HepG2 (cell line): Measurements from ENCODE around the gene DNAJC9. TPM values are rescaled to one million over a fixed set of nuclear protein-coding genes. Genes with fewer than 3 reads are reported as not detected.

Source experiments
- ATAC-seq: fragments of 200-7000 bp; cut with Tn5 transposase; 3 replicates; pipeline ENCODE4 v1.9.1; 2020; ENCODE audit warnings: mild to moderate bottlenecking, moderate library complexity
- BruUV-seq: library from RNA; stranded (reverse); fragments of 400-500 nt; replicated peaks from 2 replicates; lab custom pipeline; 2021; lab: Mats Ljungman, UMichigan
- CTCF ChIA-PET: fragments of 300-600 bp; formaldehyde crosslinking; extraction: SDS; loops from one replicate; lab custom pipeline; 2021; ENCODE audit warnings: low total read pairs, inconsistent platforms, low intra/inter-chr PET ratio; lab: Yijun Ruan, JAX
- POLR2A ChIA-PET: fragments of 350-600 bp; sonication (Branson Sonifier 250); formaldehyde crosslinking; loops from one replicate; lab custom pipeline; 2020; ENCODE audit warnings: antibody characterized with exemption, inconsistent platforms; lab: Yijun Ruan, JAX
- DNase-seq: peaks from one replicate; pipeline ENCODE4 v3.0.0-alpha.2; 2015; ENCODE audit warnings: low spot score
- FAIRE-seq: peaks from 3 replicates; lab custom pipeline; 2011; peaks lifted over from hg19 to GRCh38; lab: Jason Lieb, UNC
- H2AFZ ChIP-seq: one replicate; pipeline ENCODE4 v1.6.1; 2011; ENCODE audit warnings: low read length, inconsistent platforms
- H3K27ac ChIP-seq: fragments of 300-600 bp; 3 replicates; pipeline ENCODE4 v1.8.0; 2011; ENCODE audit warnings: mixed run types, mild to moderate bottlenecking, mixed read lengths, low read length, inconsistent platforms; ENCODE audit not compliant: insufficient read depth; ENCODE audit errors: extremely low read length
- H3K27me3 ChIP-seq, 2 experiments: fragments of 200-600 bp in 1 of 2; 2 replicates in 1 of 2; 3 replicates in 1 of 2; pipeline versions ENCODE4 v1.6.0 to v1.8.0; 2011; ENCODE audit warnings: low read length in 2 of 2, mild to moderate bottlenecking in 2 of 2, moderate library complexity in 2 of 2, inconsistent platforms in 1 of 2; ENCODE audit not compliant: insufficient read depth in 2 of 2, control insufficient read depth in 1 of 2
- H3K36me3 ChIP-seq, 2 experiments: fragments of 200-600 bp in 1 of 2; replicated peaks in 1 of 2; 2 replicates in 1 of 2; 3 replicates in 1 of 2; pipeline versions ENCODE4 v1.5.1 to v1.8.0; 2011; ENCODE audit warnings: low read length in 2 of 2, inconsistent platforms in 1 of 2; ENCODE audit not compliant: insufficient read depth in 2 of 2, control insufficient read depth in 1 of 2
- H3K4me1 ChIP-seq: 2 replicates; pipeline ENCODE4 v1.5.1; 2012; ENCODE audit warnings: low read length, inconsistent platforms; ENCODE audit not compliant: insufficient read depth
- H3K4me2 ChIP-seq: 2 replicates; pipeline ENCODE4 v1.6.0; 2011; ENCODE audit warnings: low read depth, low read length, inconsistent platforms
- H3K4me3 ChIP-seq, 3 experiments: fragments of 200-600 bp in 1 of 3; sonication (generic), shearing (Covaris generic) in 1 of 3; replicated peaks in 1 of 3; 2 replicates each; pipeline ENCODE4 v1.5.1; 2011 to 2016; ENCODE audit warnings: low read length in 3 of 3, inconsistent platforms in 2 of 3, low read depth in 2 of 3, mild to moderate bottlenecking in 2 of 3, control low read depth in 1 of 3, mixed read lengths in 1 of 3; ENCODE audit not compliant: insufficient read depth in 1 of 3
- H3K79me2 ChIP-seq: one replicate; pipeline ENCODE4 v1.6.1; 2011; ENCODE audit warnings: low read length, inconsistent platforms; ENCODE audit not compliant: insufficient read depth
- H3K9ac ChIP-seq: 2 replicates; pipeline ENCODE4 v1.6.0; 2011; ENCODE audit warnings: mild to moderate bottlenecking, low read depth, low read length, inconsistent platforms; ENCODE audit not compliant: insufficient read depth
- H3K9me3 ChIP-seq: 2 replicates; pipeline ENCODE4 v1.5.1; 2012; ENCODE audit warnings: mild to moderate bottlenecking, low read length
- H4K20me1 ChIP-seq: 2 replicates; pipeline ENCODE4 v1.6.0; 2011; ENCODE audit warnings: inconsistent platforms, mild to moderate bottlenecking, low read length, moderate library complexity; ENCODE audit not compliant: insufficient read depth
- ATF3 ChIP-seq: sonication (generic); formaldehyde crosslinking; IDR thresholded peaks from 2 replicates; pipeline ENCODE4 v1.4.0; 2020; ENCODE audit warnings: missing genetic modification reagents
- BHLHE40 ChIP-seq: IDR thresholded peaks from 2 replicates; pipeline ENCODE4 v1.6.1; 2011; ENCODE audit warnings: low read length, improper control_type of control experiment
- GATA4 ChIP-seq: sonication (generic); IDR thresholded peaks from 2 replicates; pipeline ENCODE4 v1.6.1; 2016; ENCODE audit warnings: antibody characterized with exemption, low read depth, borderline replicate concordance
- KLF16 ChIP-seq, 2 experiments: sonication (generic) in 1 of 2; formaldehyde crosslinking in 1 of 2; IDR thresholded peaks; 2 replicates each; pipeline versions ENCODE4 v1.6.1 to v1.8.0; 2016 to 2023; ENCODE audit warnings: missing genetic modification reagents in 2 of 2, missing compliant biosample characterization in 1 of 2
- RBAK ChIP-seq: sonication (generic); formaldehyde crosslinking; IDR thresholded peaks from 2 replicates; pipeline ENCODE4 v1.5.1; 2020; ENCODE audit warnings: mild to moderate bottlenecking, missing genetic modification reagents
- THAP11 ChIP-seq: IDR thresholded peaks from 2 replicates; pipeline ENCODE4 v1.6.1; 2016; ENCODE audit warnings: missing biosample characterization, missing genetic modification reagents
- ZBTB7A ChIP-seq: sonication (generic); formaldehyde crosslinking; IDR thresholded peaks from 2 replicates; pipeline ENCODE4 v1.8.0; 2022; ENCODE audit warnings: mild to moderate bottlenecking, missing genetic modification reagents
- ZFP41 ChIP-seq: sonication (generic); formaldehyde crosslinking; IDR thresholded peaks from 2 replicates; pipeline ENCODE4 v1.4.0; 2020; ENCODE audit warnings: mild to moderate bottlenecking, missing genetic modification reagents, borderline replicate concordance
- ZNF18 ChIP-seq: sonication (generic); formaldehyde crosslinking; IDR thresholded peaks from 2 replicates; pipeline ENCODE4 v1.8.0; 2022; ENCODE audit warnings: mild to moderate bottlenecking, missing genetic modification reagents; ENCODE audit not compliant: insufficient replicate concordance
- ZNF788 ChIP-seq: sonication (generic); formaldehyde crosslinking; IDR thresholded peaks from 2 replicates; pipeline ENCODE4 v1.5.0; 2020; ENCODE audit warnings: mild to moderate bottlenecking, missing genetic modification reagents, borderline replicate concordance
- ZNF790 ChIP-seq: sonication (generic); formaldehyde crosslinking; IDR thresholded peaks from 2 replicates; pipeline ENCODE4 v1.8.0; 2022; ENCODE audit warnings: missing genetic modification reagents, mild to moderate bottlenecking, borderline replicate concordance
- WGBS: methylation state at CpG from one replicate; pipeline ENCODE4 v1.1.6; 2017; ENCODE audit warnings: low lambda C conversion rate; 5-methylcytosine and 5-hydroxymethylcytosine counted together
- in situ Hi-C: cut with HindIII; loops from 2 replicates; pipeline ENCODE4 v1.10.0; 2017; ENCODE audit warnings: low pct_unique_long_range_greater_than_20kb; ENCODE audit not compliant: extremely low pct_ligation_motif_present
- intact Hi-C: fragments of 100-400 bp; cut with micrococcal nuclease; formaldehyde crosslinking; loops from one replicate; pipeline ENCODE4 v1.10.0; 2022; ENCODE audit not compliant: unreplicated experiment
- polyA plus RNA-seq, 8 experiments: library from polyadenylated mRNA; depleted of rRNA in 3 of 8; stranded (reverse) in 7 of 8; unstranded in 1 of 8; fragments of >200 nt; fragmentation: Illumina TruSeq in 4 of 8; extraction: Trizol in 4 of 8; gene quantifications; 2 replicates each; pipeline versions ENCODE4 v1.2.1 to v1.2.3, GENCODE V29; 2011 to 2016; ENCODE audit warnings: low read depth in 4 of 8, missing spikeins in 1 of 8, mixed read lengths in 1 of 8; ENCODE audit not compliant: insufficient read depth in 1 of 8
- total RNA-seq, 5 experiments: library from RNA; depleted of rRNA; stranded (reverse); fragments of >200 nt; fragmentation: Illumina TruSeq; extraction: Trizol; gene quantifications; 2 replicates each; pipeline ENCODE4 v1.2.3, GENCODE V29; 2016; ENCODE audit warnings: low read depth in 1 of 5
- TF ChIP-seq, protein P1 (sequence below): sonication (generic); formaldehyde crosslinking; IDR thresholded peaks from 2 replicates; pipeline ENCODE4 v1.4.0; 2020; ENCODE audit warnings: mild to moderate bottlenecking, missing genetic modification reagents
- TF ChIP-seq, protein P2 (sequence below): IDR thresholded peaks from 2 replicates; pipeline ENCODE4 v1.6.1; 2016; ENCODE audit warnings: low read depth, borderline replicate concordance
- TF ChIP-seq, protein P3 (sequence below): sonication (generic); formaldehyde crosslinking; IDR thresholded peaks from 2 replicates; pipeline ENCODE4 v1.8.1; 2023; ENCODE audit warnings: mild to moderate bottlenecking, missing genetic modification reagents
- TF ChIP-seq, protein P4 (sequence below): fragments of 450-650 bp; IDR thresholded peaks from 2 replicates; pipeline ENCODE4 v1.6.1; 2016

Gene DNAJC9
- total and polyA plus RNA-seq, 2 of the 13 experiments (the other 11 are each of a cell fraction or from before 2014, with no cell fraction given): 15.9 to 60.3 TPM

DNA sequence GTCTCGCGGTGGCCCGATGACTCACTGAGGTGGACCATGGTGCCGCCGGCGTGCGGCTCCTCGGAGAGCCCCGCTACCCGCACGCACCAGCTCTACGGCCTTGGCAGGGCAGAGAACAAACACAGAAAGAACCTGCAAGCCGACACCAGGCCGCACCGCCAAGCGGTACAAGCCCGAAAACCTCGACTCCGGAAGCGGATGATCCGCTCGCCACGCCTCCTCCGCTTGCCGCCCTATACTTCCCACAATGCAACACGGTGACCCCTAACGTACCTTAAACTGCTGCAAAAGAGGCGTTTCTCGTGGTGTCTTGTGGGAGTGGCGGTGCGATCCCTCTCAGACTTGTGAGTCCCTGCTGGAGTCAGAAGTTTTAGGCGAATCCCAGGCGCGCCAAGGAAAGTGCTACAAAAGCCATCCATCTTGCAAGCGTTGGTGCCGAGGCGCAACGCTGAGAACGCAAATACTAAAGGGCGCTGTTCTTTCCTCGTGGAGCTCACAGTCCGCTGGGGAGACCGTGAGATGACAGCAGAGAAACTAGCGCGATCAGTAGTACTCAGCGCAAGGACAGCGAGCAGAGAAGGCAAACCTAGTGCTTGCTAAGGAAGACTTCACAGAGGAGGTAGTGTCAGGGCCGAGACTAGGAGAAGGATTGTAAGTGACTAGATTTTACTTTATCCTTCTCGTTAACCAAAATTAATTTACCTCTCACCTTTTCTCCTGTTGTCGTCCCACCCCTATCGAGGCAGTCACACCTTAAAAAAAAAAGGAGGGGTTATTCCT is 5.6 kb upstream of the DNAJC9 start, which contains the start of gene MRPS16:
Gene MRPS16 (minus strand): TSS at position 200 of the 780 bp plus-strand sequence. CDS start 162 bp downstream, at position 38.
- peak within 1 kb of the TSS; percentile 78 to 92 (median 84) for H3K4me3 ChIP-seq
- intact Hi-C loops: no loop called here
- peaks cover 35% of the 10 kb centered on the region for H3K79me2 ChIP-seq
- TF ChIP-seq, protein P1, sequence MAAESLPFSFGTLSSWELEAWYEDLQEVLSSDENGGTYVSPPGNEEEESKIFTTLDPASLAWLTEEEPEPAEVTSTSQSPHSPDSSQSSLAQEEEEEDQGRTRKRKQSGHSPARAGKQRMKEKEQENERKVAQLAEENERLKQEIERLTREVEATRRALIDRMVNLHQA (CRISPR knock-in tag): no peak
- TF ChIP-seq THAP11 (CRISPR knock-in tag) (peak; percentile 96), RBAK (CRISPR knock-in tag) (no peak), ZNF790 (CRISPR knock-in tag) (peak; percentile 81; the same call in 1 of the 2 replicates), KLF16 (CRISPR knock-in tag; IDR thresholded peaks at IDR 0.05) (peak in 1 of 2 experiments; percentile 85; a peak in 1 of 4 replicates), BHLHE40 (no peak; the same call in 1 of the 2 replicates), ZNF18 (CRISPR knock-in tag) (no peak), GATA4 (peak; percentile 32; the same call in 1 of the 2 replicates), ZNF788 (CRISPR knock-in tag) (peak; percentile 83; the same call in 1 of the 2 replicates), ZFP41 (CRISPR knock-in tag) (0 out of 2 replicates have a peak, but pooled peaks have one; percentile 66), ZBTB7A (CRISPR knock-in tag) (no peak), ATF3 (peak; percentile 14; the same call in 1 of the 2 replicates)
- TF ChIP-seq, protein P2, sequence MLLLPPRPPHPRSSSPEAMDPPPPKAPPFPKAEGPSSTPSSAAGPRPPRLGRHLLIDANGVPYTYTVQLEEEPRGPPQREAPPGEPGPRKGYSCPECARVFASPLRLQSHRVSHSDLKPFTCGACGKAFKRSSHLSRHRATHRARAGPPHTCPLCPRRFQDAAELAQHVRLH (CRISPR knock-in tag): 0 out of 2 replicates have a peak, but pooled peaks have one; percentile 76
- TF ChIP-seq, protein P3, sequence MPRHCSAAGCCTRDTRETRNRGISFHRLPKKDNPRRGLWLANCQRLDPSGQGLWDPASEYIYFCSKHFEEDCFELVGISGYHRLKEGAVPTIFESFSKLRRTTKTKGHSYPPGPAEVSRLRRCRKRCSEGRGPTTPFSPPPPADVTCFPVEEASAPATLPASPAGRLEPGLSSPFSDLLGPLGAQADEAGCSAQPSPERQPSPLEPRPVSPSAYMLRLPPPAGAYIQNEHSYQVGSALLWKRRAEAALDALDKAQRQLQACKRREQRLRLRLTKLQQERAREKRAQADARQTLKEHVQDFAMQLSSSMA (CRISPR knock-in tag): peak; percentile 89
- TF ChIP-seq, protein P4, sequence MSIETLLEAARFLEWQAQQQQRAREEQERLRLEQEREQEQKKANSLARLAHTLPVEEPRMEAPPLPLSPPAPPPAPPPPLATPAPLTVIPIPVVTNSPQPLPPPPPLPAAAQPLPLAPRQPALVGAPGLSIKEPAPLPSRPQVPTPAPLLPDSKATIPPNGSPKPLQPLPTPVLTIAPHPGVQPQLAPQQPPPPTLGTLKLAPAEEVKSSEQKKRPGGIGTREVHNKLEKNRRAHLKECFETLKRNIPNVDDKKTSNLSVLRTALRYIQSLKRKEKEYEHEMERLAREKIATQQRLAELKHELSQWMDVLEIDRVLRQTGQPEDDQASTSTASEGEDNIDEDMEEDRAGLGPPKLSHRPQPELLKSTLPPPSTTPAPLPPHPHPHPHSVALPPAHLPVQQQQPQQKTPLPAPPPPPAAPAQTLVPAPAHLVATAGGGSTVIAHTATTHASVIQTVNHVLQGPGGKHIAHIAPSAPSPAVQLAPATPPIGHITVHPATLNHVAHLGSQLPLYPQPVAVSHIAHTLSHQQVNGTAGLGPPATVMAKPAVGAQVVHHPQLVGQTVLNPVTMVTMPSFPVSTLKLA: peak; percentile 55

More for the DNA sequence above, 5.6 kb upstream of the DNAJC9 start, which contains the start of gene MRPS16:
- Histone ChIP-seq H3K4me2 (peak within 1 kb of the TSS; percentile 95), H3K4me1 (peaks cover 33% of the 10 kb centered on the region), H3K27me3 (no peaks in the 10 kb centered on the region; a peak in 1 of 5 replicates), H3K36me3 (peaks cover 0 to 8% of the 10 kb centered on the region in 2 experiments; a peak in 2 of 5 replicates), H3K9me3 (no peaks in the 10 kb centered on the region), H3K9ac (peak within 1 kb of the TSS; percentile 99), H2AFZ (peak within 1 kb of the TSS; percentile 42), H4K20me1 (no peaks in the 10 kb centered on the region), H3K27ac (peak within 1 kb of the TSS; percentile 88)
- in situ Hi-C loops: loop anchor here (10.0 to 25.0 kb wide), 2 partner anchors 242 to 385 kb away; partner anchors contain the start of genes MYOZ1 and PPP3CB
- FAIRE-seq (peak; percentile 99), DNase-seq (peak; percentile 95), ATAC-seq (peak; percentile 87)
- ChIA-PET POLR2A (interaction anchor here (0.7 to 2.9 kb wide), 8 partner anchors 10 to 478 kb away, joined by 3 to 21 read pairs (median 4); partner anchors contain the start of genes ANXA7, CFAP70 and PPP3CB), CTCF (no interaction called here)
- 0% methylated on average over 19 of the region's 51 CpGs for WGBS
- TSS peak; percentile 84 for BruUV-seq
